HUES64 (cell line): ENCODE measurements around the gene PAQR8.

ENCODE experiments used
- H3K27ac ChIP-seq: 2 replicates; pipeline ENCODE4 v1.7.0; 2013; ENCODE audit warnings: low read depth, low read length, inconsistent platforms
- H3K27me3 ChIP-seq: 2 replicates; pipeline ENCODE4 v1.6.1; 2013; ENCODE audit warnings: mild to moderate bottlenecking, low read length; ENCODE audit not compliant: insufficient read depth
- H3K36me3 ChIP-seq: 2 replicates; pipeline ENCODE4 v1.6.1; 2013; ENCODE audit warnings: mild to moderate bottlenecking, low read length; ENCODE audit not compliant: insufficient read depth
- H3K4me1 ChIP-seq: 2 replicates; pipeline ENCODE4 v1.6.1; 2013; ENCODE audit warnings: mild to moderate bottlenecking, low read length, moderate library complexity; ENCODE audit not compliant: insufficient read depth
- H3K4me3 ChIP-seq: 2 replicates; pipeline ENCODE4 v1.5.1; 2013; ENCODE audit warnings: mild to moderate bottlenecking, low read length, moderate library complexity
- H3K9ac ChIP-seq: 2 replicates; pipeline ENCODE4 v1.6.1; 2013; ENCODE audit warnings: mild to moderate bottlenecking, low read depth, low read length
- H3K9me3 ChIP-seq: 2 replicates; pipeline ENCODE4 v1.6.1; 2013; ENCODE audit warnings: low read depth, low read length; ENCODE audit not compliant: insufficient read depth
- WGBS: fragments of 150-250, 120-280 bp; methylation state at CpG from one replicate; pipeline ENCODE4 v1.1.7; 2013; ENCODE audit warnings: missing lambda C conversion rate; 5-methylcytosine and 5-hydroxymethylcytosine counted together

Gene PAQR8

DNA sequence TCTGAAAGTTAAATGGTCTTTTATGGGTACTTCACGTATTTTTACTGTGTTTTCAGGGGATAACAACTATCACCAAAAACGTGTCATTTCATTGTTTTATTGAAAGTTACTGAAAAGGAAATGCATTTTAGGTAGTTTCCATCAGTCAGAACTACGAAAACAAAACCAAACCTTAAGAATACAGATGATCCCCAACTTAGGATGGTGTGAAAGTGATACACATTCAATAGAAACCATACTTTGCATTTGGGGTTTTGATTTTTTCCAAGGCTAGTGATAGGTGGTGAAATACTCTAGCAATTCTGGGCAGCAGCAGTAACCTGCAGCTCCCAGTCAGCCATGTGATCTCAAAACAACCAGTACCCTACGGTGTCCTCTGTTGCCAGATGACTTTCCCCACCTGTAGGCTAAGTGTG is 32.3 kb downstream of the PAQR8 start:
- H3K9me3 ChIP-seq = no peaks in the 10 kb centered on the region

DNA sequence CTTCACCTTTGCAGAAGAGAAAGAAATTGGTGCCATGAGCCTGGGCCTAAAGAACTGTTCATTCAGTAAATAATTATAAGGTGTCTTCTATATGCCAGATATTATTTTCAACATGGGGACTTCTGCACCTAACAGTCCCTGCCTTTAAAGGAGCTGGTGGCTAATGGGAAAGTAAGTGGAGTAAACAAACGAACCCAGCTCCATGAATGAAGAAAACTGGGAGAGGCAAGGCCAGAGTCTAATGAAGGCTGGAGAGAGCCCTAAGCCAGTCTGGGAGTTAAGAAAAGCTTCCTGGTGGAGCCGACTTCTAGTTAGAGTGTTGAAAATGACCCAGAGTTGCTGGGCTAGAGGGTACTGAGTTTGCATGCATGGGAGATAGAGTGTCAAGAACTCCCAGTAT is 34.0 kb downstream of the PAQR8 start:
- Histone ChIP-seq H3K9ac (no peak overlapping the region), H3K4me1 (peaks cover 15% of the 10 kb centered on the region), H3K27me3 (no peaks in the 10 kb centered on the region), H3K9me3 (no peaks in the 10 kb centered on the region), H3K4me3 (no peak overlapping the region), H3K36me3 (no peaks in the 10 kb centered on the region), H3K27ac (no peak overlapping the region)
- WGBS = 89% methylated on average over 2 of the region's 2 CpGs

More for the DNA sequence above, 32.3 kb downstream of the PAQR8 start:
- no peak overlapping the region for H3K4me3 ChIP-seq
- no peak overlapping the region for H3K27ac ChIP-seq
- H3K27me3 ChIP-seq = no peaks in the 10 kb centered on the region
- no peaks in the 10 kb centered on the region for H3K36me3 ChIP-seq
- WGBS = 87% methylated on average over 3 of the region's 4 CpGs
- no peak overlapping the region for H3K9ac ChIP-seq
- H3K4me1 ChIP-seq = peaks cover 12% of the 10 kb centered on the region

DNA sequence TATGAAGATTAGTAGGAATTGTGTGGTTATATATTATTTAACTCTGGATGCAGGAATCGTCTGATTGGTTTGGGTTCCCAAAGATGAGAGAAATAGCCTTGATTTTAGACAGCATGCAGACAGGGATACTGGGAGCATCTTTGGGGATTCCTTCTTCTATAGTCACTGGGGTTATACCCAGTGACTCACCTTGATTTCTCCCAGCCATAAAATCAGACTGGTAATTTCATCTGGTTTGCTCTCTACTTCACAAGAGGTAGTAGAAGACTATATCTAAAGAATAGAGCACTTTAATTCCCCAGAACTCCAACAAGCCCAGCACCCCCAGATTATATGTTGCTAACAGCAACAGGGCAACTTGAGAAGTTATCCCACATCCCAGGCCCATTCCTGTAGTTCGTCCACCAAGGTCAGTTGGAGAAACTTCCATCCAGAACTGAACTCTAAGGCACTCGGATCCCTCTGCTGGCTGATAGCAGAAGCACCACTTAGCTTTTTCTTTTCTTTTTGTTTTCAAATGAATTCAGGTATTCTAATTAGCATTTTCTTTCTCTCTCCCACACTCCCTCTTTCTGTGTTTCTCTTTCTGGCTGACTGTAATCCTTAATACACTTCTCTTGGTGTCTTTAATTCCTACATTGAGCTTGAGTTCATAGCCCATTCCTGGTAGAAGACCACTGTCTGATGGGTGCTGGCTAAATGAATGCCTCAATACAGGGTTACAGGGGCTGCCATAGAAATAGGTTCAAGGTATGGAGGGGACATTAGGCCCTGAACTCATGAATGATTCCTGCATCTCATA is 37.8 kb downstream of the PAQR8 start:
- Histone ChIP-seq H3K27me3 (no peaks in the 10 kb centered on the region), H3K4me3 (no peak overlapping the region), H3K4me1 (peaks cover 15% of the 10 kb centered on the region), H3K27ac (no peak overlapping the region), H3K9ac (no peak overlapping the region), H3K36me3 (no peaks in the 10 kb centered on the region), H3K9me3 (no peaks in the 10 kb centered on the region)
- WGBS = 40% methylated on average over 3 of the region's 3 CpGs

DNA sequence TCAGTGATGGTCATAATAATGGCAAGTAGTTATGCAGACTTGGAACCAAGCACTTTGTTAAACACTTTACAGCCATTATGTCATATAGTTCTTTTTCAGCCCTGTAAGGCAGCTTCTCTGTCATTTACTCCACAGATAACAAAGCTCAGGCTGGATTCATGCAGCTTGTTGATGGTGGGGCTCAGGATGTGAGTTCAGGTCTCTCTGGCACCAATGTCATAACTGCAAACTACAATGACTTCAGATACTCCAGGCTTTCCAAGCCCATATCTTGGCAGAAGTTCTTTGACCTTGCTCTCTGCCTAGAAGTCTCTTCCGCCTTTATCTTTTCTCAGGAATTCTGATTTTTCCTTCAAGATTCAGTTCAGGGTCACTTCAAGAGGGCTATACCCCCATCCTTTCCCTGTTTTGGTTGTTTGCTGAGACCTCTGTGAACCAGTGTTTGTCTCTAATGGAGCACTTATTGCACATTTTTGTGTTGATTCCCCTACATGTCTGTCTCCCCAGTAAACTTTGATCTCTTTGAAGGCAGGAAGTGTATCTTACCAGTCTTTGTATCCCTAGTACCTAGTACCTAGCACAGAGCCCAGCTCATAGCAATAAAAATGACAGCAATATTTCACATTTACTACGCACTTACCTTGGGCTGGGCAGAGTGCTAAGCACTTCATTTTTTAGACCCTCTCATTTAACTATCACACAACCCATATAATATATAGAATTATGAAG is 38.5 kb downstream of the PAQR8 start:
- Histone ChIP-seq H3K9ac (no peak overlapping the region), H3K27ac (no peak overlapping the region), H3K4me1 (peaks cover 14% of the 10 kb centered on the region), H3K27me3 (no peaks in the 10 kb centered on the region), H3K36me3 (no peaks in the 10 kb centered on the region), H3K9me3 (no peaks in the 10 kb centered on the region), H3K4me3 (no peak overlapping the region)
- over 99% methylated on average over 2 of the region's 2 CpGs for WGBS

DNA sequence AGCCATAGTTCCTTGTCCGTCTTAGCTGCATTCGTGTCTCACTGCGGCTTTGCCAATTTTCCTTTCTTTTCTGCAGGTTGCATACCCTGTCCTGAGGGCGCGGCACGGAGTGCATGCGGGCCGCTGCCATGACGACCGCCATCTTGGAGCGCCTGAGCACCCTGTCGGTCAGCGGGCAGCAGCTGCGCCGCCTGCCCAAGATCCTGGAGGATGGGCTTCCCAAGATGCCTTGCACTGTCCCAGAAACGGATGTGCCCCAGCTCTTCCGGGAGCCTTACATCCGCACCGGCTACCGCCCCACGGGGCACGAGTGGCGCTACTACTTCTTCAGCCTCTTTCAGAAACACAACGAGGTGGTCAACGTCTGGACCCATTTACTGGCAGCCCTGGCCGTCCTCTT is 41.1 kb downstream of the PAQR8 start:
- Histone ChIP-seq H3K9ac (no peak overlapping the region), H3K9me3 (no peaks in the 10 kb centered on the region), H3K36me3 (no peaks in the 10 kb centered on the region), H3K4me3 (no peak overlapping the region), H3K27ac (no peak overlapping the region), H3K27me3 (no peaks in the 10 kb centered on the region), H3K4me1 (peaks cover 3% of the 10 kb centered on the region; the same call in 1 of the 2 replicates)
- WGBS = 96% methylated on average over 26 of the region's 26 CpGs

DNA sequence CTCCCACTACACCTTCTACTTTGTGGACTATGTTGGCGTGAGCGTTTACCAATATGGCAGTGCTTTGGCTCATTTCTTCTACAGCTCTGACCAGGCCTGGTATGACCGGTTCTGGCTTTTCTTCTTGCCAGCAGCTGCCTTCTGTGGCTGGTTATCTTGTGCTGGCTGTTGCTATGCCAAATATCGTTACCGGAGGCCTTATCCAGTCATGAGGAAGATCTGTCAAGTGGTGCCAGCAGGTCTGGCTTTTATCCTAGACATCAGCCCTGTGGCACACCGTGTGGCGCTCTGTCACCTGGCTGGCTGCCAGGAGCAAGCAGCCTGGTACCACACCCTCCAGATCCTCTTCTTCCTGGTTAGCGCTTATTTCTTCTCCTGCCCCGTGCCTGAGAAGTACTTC is 41.7 kb downstream of the PAQR8 start:
- Histone ChIP-seq H3K4me1 (peaks cover 3% of the 10 kb centered on the region; the same call in 1 of the 2 replicates), H3K36me3 (no peaks in the 10 kb centered on the region), H3K4me3 (no peak overlapping the region), H3K27ac (no peak overlapping the region), H3K9me3 (no peaks in the 10 kb centered on the region), H3K27me3 (no peaks in the 10 kb centered on the region), H3K9ac (no peak overlapping the region)
- 95% methylated on average over 9 of the region's 9 CpGs for WGBS

DNA sequence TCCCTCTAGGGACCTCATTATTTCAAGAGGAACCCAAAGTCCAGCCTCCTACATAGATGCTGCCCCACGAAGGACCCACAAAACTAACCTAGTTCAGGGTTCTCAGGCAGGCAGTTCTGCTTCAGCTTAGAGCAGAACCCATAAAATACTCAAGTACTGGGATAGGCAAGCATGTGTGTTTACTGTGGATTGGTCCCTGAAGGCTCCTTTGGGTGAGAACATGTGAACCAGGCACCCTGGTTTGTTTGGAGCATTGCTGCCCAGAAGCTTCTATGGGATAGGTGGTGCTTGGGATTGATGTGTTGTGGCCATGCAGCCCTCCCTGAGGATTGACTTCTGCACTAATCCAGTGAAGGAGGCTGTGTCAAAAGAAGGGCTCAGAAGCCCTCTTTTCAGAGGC is 43.3 kb downstream of the PAQR8 start:
- Histone ChIP-seq H3K9me3 (no peaks in the 10 kb centered on the region), H3K9ac (no peak overlapping the region), H3K4me3 (no peak overlapping the region), H3K36me3 (no peaks in the 10 kb centered on the region), H3K27ac (no peak overlapping the region), H3K4me1 (no peaks in the 10 kb centered on the region), H3K27me3 (no peaks in the 10 kb centered on the region)
- 91% methylated on average over 1 of the region's 1 CpG for WGBS

DNA sequence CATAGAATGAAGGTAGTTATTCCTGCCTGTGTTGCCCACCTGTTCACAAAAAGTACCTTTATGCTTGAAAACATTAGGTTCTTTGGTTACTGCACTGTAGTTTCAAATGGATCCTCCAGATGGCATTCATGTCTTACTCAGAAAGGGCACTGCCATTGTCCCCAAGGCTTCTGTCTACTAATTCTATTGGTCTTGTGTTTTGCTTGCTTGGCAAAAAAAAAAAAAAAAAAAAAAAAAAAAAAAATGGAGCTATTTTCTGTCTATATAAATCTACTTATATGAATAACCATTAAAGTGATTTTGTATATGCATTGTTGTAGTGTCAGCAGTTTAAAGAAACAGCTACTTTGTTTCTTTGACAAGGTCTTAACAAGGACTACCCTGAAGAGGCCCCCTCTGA is 45.5 kb downstream of the PAQR8 start:
- H3K4me1 ChIP-seq = no peaks in the 10 kb centered on the region

DNA sequence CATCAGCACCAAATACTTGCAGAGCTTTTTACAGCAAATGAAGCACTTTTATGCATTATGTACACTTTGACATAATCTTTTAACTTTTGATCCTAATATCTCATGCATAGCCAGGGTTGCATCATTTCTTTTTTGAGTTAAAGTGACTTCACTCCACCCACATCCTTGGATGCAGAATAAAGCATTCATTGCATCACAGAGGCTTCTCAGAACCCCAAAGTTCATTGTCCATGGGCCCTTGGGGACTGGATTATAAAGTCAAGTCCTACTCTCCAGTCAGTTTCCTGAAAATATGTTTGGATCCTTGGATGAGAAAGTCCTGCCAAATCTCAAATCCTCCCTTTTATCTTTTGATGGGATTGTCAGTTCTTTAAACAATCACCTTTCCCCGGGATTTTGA is 47.5 kb downstream of the PAQR8 start:
- H3K9ac ChIP-seq = no peak overlapping the region
- no peaks in the 10 kb centered on the region for H3K9me3 ChIP-seq
- no peaks in the 10 kb centered on the region for H3K36me3 ChIP-seq
- no peak overlapping the region for H3K27ac ChIP-seq
- H3K27me3 ChIP-seq = no peaks in the 10 kb centered on the region
- WGBS = 100% methylated on average over 1 of the region's 1 CpG
- no peaks in the 10 kb centered on the region for H3K4me1 ChIP-seq
- no peak overlapping the region for H3K4me3 ChIP-seq

More for the DNA sequence above, 45.5 kb downstream of the PAQR8 start:
- H3K9ac ChIP-seq = no peak overlapping the region
- no peaks in the 10 kb centered on the region for H3K9me3 ChIP-seq
- no peaks in the 10 kb centered on the region for H3K36me3 ChIP-seq
- H3K4me3 ChIP-seq = no peak overlapping the region
- no peak overlapping the region for H3K27ac ChIP-seq
- H3K27me3 ChIP-seq = no peaks in the 10 kb centered on the region

DNA sequence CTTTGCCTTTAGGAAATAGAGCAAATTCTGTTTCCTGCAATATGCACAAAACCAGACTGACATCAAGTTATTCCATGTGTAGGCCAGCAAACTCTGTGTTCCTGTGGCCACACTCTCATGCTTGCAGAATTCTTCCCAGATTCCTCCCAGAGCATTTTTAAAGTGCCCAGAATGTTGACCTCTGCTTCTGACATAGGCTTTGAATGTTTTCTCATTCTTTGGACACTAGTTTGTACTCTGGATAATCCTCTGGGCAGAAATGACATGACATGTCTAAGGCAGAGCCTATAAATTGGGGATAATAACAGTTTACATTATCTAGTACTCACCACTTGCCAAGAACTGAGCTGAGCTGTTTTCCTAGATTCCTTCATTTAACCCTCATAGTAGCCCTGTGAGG is 49.0 kb downstream of the PAQR8 start:
- no peaks in the 10 kb centered on the region for H3K36me3 ChIP-seq
- H3K9ac ChIP-seq = no peak overlapping the region
- no peaks in the 10 kb centered on the region for H3K4me1 ChIP-seq
- no peak overlapping the region for H3K4me3 ChIP-seq
- no peaks in the 10 kb centered on the region for H3K27me3 ChIP-seq
- H3K9me3 ChIP-seq = no peaks in the 10 kb centered on the region
- H3K27ac ChIP-seq = no peak overlapping the region

DNA sequence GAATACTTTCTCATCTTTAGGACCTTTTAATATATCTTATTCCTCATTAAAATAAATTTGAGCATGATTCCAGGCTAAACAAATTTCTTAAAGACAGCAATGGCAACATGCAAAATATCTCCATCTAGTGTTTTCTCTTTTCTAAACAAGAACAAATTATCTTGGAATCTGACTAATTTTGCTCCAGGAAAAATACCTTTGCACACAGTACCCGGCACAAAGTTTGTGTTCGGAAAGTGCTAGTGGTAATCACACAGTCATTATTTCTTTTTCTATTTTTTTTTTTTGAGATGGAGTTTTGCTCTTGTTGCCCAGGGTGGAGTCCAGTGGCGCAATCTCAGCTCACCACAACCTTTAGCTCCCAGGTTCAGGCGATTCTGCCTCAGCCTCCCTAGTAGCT is 50.0 kb downstream of the PAQR8 start:
- H3K27ac ChIP-seq = no peak overlapping the region
- H3K27me3 ChIP-seq = no peaks in the 10 kb centered on the region
- no peak overlapping the region for H3K9ac ChIP-seq
- H3K9me3 ChIP-seq = no peaks in the 10 kb centered on the region
- no peak overlapping the region for H3K4me3 ChIP-seq
- no peaks in the 10 kb centered on the region for H3K4me1 ChIP-seq
- 92% methylated on average over 4 of the region's 4 CpGs for WGBS
- no peaks in the 10 kb centered on the region for H3K36me3 ChIP-seq
